GM12874 (cell line): ENCODE measurements around the gene PVALB.

Source experiments
- TF ChIP-seq, protein P1 (sequence below): IDR thresholded peaks from 2 replicates; pipeline ENCODE4 v1.5.1; 2011; ENCODE audit warnings: low read depth, mild to moderate bottlenecking, control low read depth, low read length, moderate library complexity; ENCODE audit not compliant: insufficient read depth

Gene PVALB

DNA sequence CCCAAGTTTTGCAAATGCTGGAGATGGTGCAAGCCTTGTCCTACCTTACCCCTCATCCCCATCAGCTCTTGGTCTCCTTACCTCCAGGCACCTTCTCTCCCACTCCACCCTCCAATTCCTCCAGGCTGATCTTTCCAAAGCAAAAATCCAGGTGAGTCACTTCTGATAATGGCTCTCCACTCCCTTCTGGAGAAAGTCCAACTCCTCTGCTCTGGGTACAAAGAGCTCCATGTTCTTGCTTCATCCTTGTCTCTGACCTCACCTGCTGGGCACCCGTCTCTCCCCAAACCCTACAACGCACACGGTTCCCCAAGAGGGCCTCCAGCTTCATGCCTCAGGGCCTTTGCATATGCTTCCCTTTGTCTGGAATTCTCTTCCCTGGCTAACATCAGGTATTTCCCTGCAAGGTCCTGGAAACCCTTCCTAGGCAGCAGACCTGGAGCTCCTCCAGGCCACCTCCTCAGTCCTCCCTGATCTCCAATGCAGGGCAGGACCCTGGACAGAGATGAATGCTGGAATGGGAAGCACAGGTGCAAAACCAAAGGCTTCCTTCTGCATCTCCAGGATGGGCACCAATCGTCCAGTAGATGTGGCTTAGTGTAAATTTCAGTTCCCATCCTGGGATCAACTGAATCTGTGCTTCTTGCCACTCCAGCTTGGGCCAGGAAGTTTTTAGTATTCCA, 63.6 kb downstream of the PVALB start:
- TF ChIP-seq, protein P1, sequence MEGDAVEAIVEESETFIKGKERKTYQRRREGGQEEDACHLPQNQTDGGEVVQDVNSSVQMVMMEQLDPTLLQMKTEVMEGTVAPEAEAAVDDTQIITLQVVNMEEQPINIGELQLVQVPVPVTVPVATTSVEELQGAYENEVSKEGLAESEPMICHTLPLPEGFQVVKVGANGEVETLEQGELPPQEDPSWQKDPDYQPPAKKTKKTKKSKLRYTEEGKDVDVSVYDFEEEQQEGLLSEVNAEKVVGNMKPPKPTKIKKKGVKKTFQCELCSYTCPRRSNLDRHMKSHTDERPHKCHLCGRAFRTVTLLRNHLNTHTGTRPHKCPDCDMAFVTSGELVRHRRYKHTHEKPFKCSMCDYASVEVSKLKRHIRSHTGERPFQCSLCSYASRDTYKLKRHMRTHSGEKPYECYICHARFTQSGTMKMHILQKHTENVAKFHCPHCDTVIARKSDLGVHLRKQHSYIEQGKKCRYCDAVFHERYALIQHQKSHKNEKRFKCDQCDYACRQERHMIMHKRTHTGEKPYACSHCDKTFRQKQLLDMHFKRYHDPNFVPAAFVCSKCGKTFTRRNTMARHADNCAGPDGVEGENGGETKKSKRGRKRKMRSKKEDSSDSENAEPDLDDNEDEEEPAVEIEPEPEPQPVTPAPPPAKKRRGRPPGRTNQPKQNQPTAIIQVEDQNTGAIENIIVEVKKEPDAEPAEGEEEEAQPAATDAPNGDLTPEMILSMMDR: no peak
